Measurements from ENCODE around the gene CRKL. TPM values are rescaled to one million over a fixed set of nuclear protein-coding genes. Genes with fewer than 3 reads are reported as not detected.

Gene CRKL
- total RNA-seq, 1 donor from 2014 or later: 102 TPM

DNA sequence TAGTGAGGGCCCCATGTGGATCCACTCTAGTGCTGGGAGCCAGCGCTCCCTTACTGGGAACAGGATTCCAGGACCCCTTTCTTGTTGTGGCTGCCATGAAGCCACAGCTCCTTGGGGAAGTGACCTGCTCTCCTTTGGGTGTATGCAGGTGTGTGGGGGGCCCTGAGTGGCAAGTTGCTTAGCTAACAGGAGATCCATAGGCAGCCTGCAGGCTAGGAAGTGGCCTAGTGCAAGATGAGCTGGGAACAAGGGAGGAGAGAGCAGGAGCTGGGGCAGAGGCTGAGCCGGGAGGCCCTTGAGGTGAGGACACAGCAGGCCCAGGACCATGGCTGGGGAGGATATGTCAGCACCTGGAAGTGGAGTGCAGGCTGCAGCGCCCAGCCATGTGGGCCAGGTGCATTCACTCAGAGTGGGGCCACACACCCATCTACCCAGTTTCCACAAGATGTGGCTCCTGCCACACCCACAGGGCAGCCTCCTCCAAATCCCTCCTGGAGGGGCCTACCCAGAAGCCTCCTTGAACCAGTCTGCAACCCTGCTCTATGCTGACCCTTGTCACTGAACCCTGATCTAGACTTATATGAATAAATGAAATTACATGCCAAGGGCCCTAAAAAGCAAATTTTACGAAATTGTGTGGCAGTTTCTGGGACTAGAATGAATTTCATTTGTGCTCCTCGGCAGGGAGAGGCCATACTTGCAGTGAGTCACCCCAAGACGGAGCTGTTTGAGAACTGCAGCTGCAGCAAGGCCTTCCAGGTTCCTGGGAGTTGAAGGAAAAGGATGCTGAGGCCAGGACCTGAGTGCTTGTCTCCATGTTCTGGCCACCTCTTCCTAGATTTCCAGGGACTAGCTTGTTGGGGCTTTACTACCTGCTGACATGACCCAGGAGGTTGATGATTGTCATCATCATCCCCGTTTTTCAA, 81.5 kb downstream of the CRKL start:
- DNase-seq (ENCODE audit: low read depth, low spot score): no peak
- H3K4me3 Mint-ChIP-seq: peak overlapping the region; percentile 84
- H3K27me3 Mint-ChIP-seq (ENCODE audit: low read depth): peaks cover 5% of the 10 kb centered on the region
- no peaks in the 10 kb centered on the region for H3K9me3 Mint-ChIP-seq
- no peak for TF ChIP-seq CTCF (conservative IDR thresholded peaks at IDR 0.05)
- no peak overlapping the region for H3K27ac Mint-ChIP-seq (ENCODE audit: unreplicated experiment)
- H3K36me3 Mint-ChIP-seq (ENCODE audit: low read depth): no peaks in the 10 kb centered on the region
- H3K4me1 Mint-ChIP-seq: peaks cover 25% of the 10 kb centered on the region

- no peak for DNase-seq (ENCODE audit: low read depth, low spot score)
- H3K4me3 Mint-ChIP-seq: peak overlapping the region; percentile 98
- no peaks in the 10 kb centered on the region for H3K9me3 Mint-ChIP-seq
- H3K27ac Mint-ChIP-seq (ENCODE audit: unreplicated experiment): no peak overlapping the region
- peaks cover 26% of the 10 kb centered on the region for H3K4me1 Mint-ChIP-seq
- no peaks in the 10 kb centered on the region for H3K36me3 Mint-ChIP-seq (ENCODE audit: low read depth)
- H3K27me3 Mint-ChIP-seq (ENCODE audit: low read depth): peaks cover 5% of the 10 kb centered on the region
- no peak for TF ChIP-seq CTCF (conservative IDR thresholded peaks at IDR 0.05)
Observed at GRCh38 chr22:20999350-21000206, 82.4 kb downstream of the CRKL start.

GRCh38 chr22:21000207-21000986, 83.2 kb downstream of the CRKL start:
- TF ChIP-seq CTCF (conservative IDR thresholded peaks at IDR 0.05): no peak
- Mint-ChIP-seq H3K9me3 (no peaks in the 10 kb centered on the region), H3K27me3 (ENCODE audit: low read depth) (peaks cover 5% of the 10 kb centered on the region), H3K27ac (ENCODE audit: unreplicated experiment) (peak overlapping the region; percentile 97), H3K4me1 (peaks cover 26% of the 10 kb centered on the region), H3K4me3 (peak overlapping the region; percentile 98), H3K36me3 (ENCODE audit: low read depth) (no peaks in the 10 kb centered on the region)
- no peak for DNase-seq (ENCODE audit: low read depth, low spot score)

DNA sequence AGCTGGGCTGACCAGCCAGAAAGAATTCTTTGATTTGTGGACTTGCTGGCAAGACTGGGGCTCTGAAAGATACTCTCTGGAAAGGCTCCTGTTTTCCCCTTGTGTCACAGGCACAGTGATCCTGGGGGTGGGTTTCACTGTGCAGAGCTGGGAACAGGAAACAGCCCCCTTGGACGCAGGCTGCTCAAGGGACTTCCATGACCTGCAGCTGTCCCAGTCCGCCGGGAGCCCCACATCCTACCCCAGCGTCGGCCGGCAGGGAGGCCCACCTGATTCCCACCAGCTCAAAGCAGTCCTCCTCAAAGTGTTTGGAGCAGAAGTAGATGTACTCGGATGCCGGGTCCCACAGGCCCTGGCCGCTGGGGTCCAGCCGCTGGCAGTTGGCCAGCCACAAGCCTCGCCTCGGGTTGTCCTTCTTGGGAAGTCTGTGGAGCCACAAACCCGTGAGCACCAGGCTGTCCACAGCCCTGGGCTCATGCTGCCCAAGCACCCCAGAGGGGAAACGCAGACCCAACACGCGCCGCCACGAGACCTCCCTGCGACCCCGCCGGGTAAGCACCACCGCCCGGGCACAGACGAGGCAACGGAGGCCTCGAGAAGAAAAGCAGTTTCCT, 83.9 kb downstream of the CRKL start:
- no peaks in the 10 kb centered on the region for H3K36me3 Mint-ChIP-seq (ENCODE audit: low read depth)
- peak overlapping the region; percentile 97 for H3K27ac Mint-ChIP-seq (ENCODE audit: unreplicated experiment)
- no peaks in the 10 kb centered on the region for H3K9me3 Mint-ChIP-seq
- peaks cover 26% of the 10 kb centered on the region for H3K4me1 Mint-ChIP-seq
- peaks cover 5% of the 10 kb centered on the region for H3K27me3 Mint-ChIP-seq (ENCODE audit: low read depth)
- no peak for TF ChIP-seq CTCF (conservative IDR thresholded peaks at IDR 0.05)
- peak overlapping the region; percentile 98 for H3K4me3 Mint-ChIP-seq
- DNase-seq (ENCODE audit: low read depth, low spot score): peak; percentile 28
